GM19193 (cell line): ENCODE results near the gene ZSCAN12.
A peak's percentile ranks its signal among the peaks of the same experiment; 100 is the strongest.

ENCODE experiments used
- POLR2A ChIP-seq: IDR thresholded peaks from 4 replicates; pipeline ENCODE4 v1.6.1; 2011; ENCODE audit not compliant: insufficient read depth, insufficient read length; ENCODE audit errors: extremely low read depth

The ZSCAN12 gene

GRCh38 chr6:28407401-28407800 is 7.9 kb upstream of the ZSCAN12 start:
- TF ChIP-seq POLR2A: no peak

DNA sequence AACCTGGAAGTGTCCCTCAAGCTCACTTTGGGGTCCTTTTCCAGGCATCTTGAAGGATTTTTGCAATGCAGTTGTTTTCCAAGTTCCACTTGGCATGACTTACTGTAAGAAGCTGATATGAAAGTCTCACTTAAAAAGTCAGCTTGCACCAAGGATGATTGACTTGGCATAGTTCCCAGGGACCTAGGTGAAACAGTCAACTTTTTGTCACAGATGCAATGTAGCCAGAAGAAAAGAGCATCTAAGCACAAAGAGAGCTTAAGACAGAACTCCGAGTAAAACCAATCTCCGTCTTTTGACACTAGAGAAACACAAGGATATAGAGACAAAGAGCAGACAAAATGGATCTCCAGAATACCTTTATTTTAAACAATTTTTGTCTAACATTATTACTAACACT is 2.6 kb upstream of the ZSCAN12 start:
- TF ChIP-seq POLR2A: no peak

GRCh38 chr6:28401172-28401571 is 1.6 kb upstream of the ZSCAN12 start:
- no peak for TF ChIP-seq POLR2A

GRCh38 chr6:28400122-28400451 is 540 bp upstream of the ZSCAN12 start:
- no peak for TF ChIP-seq POLR2A

DNA sequence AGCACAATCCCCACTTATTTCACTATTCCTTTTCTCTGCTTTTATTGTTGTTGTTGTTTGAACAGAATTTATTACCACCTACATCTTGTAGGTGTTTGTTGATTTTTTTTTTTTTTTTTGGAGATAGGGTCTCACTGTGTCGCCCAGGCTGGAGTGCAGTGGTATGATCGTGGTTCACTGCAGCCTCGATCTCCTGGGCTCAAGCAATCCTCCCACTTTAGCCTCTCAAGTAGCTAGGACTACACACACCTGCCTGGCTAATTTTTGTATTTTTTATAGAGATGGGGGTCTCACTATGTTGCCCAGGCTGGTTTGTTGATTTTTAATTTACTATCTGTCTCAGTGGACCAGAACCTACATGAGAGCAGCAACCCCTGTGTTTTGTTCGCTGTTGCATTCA is 3.6 kb downstream of the ZSCAN12 start:
- no peak for TF ChIP-seq POLR2A

GRCh38 chr6:28393912-28394662 is 5.5 kb downstream of the ZSCAN12 start:
- TF ChIP-seq POLR2A: no peak

DNA sequence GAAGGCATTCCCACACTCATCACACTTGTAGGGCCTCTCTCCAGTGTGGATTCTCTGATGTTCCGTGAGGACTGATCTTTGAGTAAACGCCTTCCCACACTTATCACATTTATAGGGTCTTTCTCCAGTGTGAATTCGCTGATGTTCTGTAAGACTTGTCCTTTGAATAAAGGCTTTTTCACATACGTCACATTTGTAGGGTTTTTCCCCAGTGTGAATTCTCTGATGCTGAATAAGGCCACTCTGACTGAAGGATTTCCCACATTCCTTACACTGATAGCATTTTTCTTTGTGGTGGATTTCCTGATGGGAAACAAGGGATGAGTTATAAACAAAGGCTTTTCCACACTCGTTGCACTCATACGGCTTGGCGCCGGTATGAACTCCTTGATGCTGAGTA is 8.9 kb downstream of the ZSCAN12 start:
- no peak for TF ChIP-seq POLR2A

GRCh38 chr6:28384143-28384533 is 15.4 kb downstream of the ZSCAN12 start:
- no peak for TF ChIP-seq POLR2A

DNA sequence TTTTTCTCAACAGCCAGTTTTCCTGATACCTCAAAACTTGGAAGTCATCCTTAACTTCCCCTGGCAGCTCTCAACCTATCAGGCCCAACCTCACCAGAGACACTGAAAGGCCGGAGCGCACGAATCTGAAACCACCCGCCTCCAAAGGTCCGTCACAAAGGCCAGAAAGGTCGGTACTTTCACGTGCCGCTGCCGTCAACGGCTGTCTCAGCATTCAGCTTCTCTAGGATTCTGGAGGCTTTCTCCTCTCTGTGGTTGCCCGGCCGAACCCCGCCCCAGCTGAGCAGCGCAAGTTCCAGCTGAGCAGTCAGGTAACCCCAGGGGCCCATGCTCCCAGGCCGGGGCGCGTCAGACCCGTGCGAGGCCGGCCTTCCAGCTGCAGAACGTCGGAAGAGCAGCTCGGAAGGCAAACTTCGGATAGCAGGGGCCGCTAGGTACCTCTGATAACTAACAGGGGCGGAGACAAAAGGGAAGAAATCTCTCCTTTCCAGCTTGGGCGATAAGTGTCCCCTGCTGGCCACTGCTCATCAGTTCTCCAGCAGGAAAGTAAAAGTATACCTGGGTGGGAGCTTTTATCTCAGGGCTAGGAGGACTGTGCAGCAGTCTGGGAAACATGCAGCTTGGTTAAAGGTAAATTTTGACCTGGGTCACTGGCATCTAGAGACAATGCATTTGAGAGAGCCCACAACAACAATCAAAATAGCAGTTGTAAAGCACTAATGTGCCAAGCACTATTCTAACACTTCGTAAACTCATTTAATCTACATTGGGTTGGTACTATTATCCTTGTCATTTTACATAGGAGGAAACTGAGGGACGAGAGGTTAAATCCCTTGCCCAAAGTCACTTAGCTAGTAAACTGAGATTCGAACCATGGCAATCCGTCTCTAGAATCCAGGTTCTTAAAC is 16.1 kb downstream of the ZSCAN12 start:
- TF ChIP-seq POLR2A: peak; percentile 51

GRCh38 chr6:28380381-28380780 is 19.2 kb downstream of the ZSCAN12 start:
- TF ChIP-seq POLR2A: no peak

GRCh38 chr6:28378644-28379043 is 20.9 kb downstream of the ZSCAN12 start:
- TF ChIP-seq POLR2A: no peak

- no peak for TF ChIP-seq POLR2A
Observed at GRCh38 chr6:28377879-28378278, 21.7 kb downstream of the ZSCAN12 start.

DNA sequence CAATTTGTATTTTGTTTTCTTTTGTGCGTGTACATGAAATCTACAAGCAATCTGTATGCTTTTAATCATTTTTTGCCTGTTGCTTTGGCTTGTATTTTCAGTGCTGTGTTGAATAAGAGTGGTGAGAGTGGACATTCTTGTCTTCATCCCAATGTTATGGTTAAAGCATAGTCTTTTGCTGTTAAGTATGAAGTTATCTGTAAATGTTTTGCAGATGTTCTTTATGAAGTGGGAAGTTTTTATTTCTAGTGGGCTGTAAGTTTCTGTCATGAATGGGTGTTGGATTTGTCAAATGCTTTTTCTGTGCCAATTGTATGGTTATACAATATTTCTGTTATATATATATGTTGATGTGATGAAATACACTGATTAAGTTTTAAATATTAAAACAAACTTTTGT is 25.6 kb downstream of the ZSCAN12 start:
- TF ChIP-seq POLR2A: no peak

GRCh38 chr6:28371706-28372451 is 27.7 kb downstream of the ZSCAN12 start:
- no peak for TF ChIP-seq POLR2A

GRCh38 chr6:28371280-28371679 is 28.3 kb downstream of the ZSCAN12 start:
- no peak for TF ChIP-seq POLR2A
